Ishikawa (cell line): Measurements from ENCODE around the gene TNKS1BP1.

Source experiments
- CEBPB ChIP-seq: IDR thresholded peaks from 2 replicates; pipeline ENCODE4 v1.6.1; 2012
- CREB1 ChIP-seq: IDR thresholded peaks from 2 replicates; pipeline ENCODE4 v1.6.1; 2012; ENCODE audit warnings: low read depth
- EGR1 ChIP-seq: IDR thresholded peaks from 2 replicates; pipeline ENCODE4 v1.6.1; 2012
- EP300 ChIP-seq: IDR thresholded peaks from 2 replicates; pipeline ENCODE4 v1.6.1; 2012; ENCODE audit warnings: borderline replicate concordance
- FOXM1 ChIP-seq: IDR thresholded peaks from 2 replicates; pipeline ENCODE4 v1.6.1; 2012; ENCODE audit warnings: low read depth, borderline replicate concordance
- MAX ChIP-seq: IDR thresholded peaks from 2 replicates; pipeline ENCODE4 v1.6.1; 2012
- NFIC ChIP-seq: IDR thresholded peaks from 2 replicates; pipeline ENCODE4 v1.6.1; 2012
- RAD21 ChIP-seq: IDR thresholded peaks from 2 replicates; pipeline ENCODE4 v1.6.1; 2012; ENCODE audit warnings: low read depth
- REST ChIP-seq: IDR thresholded peaks from 2 replicates; pipeline ENCODE4 v1.6.1; 2012; ENCODE audit warnings: low read depth, mild to moderate bottlenecking
- TAF1 ChIP-seq: IDR thresholded peaks from 2 replicates; pipeline ENCODE4 v1.6.1; 2012; ENCODE audit warnings: low read depth, mild to moderate bottlenecking
- TCF12 ChIP-seq: IDR thresholded peaks from 2 replicates; pipeline ENCODE4 v1.6.1; 2012; ENCODE audit warnings: low read depth
- TEAD4 ChIP-seq: IDR thresholded peaks from 2 replicates; pipeline ENCODE4 v1.6.1; 2012
- YY1 ChIP-seq: IDR thresholded peaks from 2 replicates; pipeline ENCODE4 v1.6.1; 2012; ENCODE audit warnings: low read depth
- TF ChIP-seq, protein P1 (sequence below): IDR thresholded peaks from 2 replicates; pipeline ENCODE4 v1.6.1; 2012

DNA sequence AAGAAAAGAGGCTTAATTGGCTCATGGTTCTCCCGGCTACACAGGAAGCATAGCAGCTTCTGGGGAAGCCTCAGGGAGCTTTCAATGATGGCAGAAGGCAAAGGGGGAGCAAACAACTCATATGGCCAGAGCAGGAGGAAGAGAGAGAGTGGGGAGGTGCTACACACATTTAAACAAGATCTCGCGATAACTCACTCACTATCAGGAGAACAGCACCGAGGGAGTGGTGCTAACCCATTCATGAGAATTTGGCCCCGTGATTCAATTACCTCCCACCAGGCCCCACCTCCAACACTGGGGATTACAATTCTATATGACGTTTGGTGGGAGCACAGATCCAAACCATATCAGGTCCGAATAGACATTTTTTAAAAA, 46.0 kb downstream of the TNKS1BP1 start:
- no peak for TF ChIP-seq EP300
- no peak for TF ChIP-seq MAX
- TF ChIP-seq TAF1 = no peak
- TF ChIP-seq FOXM1 = no peak
- no peak for TF ChIP-seq CREB1
- TF ChIP-seq RAD21 = no peak
- TF ChIP-seq CEBPB = no peak
- no peak for TF ChIP-seq YY1
- no peak for TF ChIP-seq NFIC
- TF ChIP-seq REST = no peak
- no peak for TF ChIP-seq TEAD4
- TF ChIP-seq TCF12 = no peak
- TF ChIP-seq, protein P1, sequence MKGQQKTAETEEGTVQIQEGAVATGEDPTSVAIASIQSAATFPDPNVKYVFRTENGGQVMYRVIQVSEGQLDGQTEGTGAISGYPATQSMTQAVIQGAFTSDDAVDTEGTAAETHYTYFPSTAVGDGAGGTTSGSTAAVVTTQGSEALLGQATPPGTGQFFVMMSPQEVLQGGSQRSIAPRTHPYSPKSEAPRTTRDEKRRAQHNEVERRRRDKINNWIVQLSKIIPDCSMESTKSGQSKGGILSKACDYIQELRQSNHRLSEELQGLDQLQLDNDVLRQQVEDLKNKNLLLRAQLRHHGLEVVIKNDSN = no peak
- TF ChIP-seq EGR1 = no peak
